Measurements from ENCODE around the gene ZBTB32.

The ZBTB32 gene

GRCh38 chr19:35751839-35752745 is 47.7 kb downstream of the ZBTB32 start:
- DNase-seq (ENCODE audit: low read depth in 2 of 2): no peak

- no peak for DNase-seq (ENCODE audit: low read depth in 2 of 2)
Measured at GRCh38 chr19:35752746-35753350, 48.5 kb downstream of the ZBTB32 start.

GRCh38 chr19:35753634-35754369 is 49.4 kb downstream of the ZBTB32 start:
- no peak for DNase-seq (ENCODE audit: low read depth in 2 of 2)

GRCh38 chr19:35754370-35755130 is 50.2 kb downstream of the ZBTB32 start:
- no peak for DNase-seq (ENCODE audit: low read depth in 2 of 2)

GRCh38 chr19:35755131-35755549 is 50.8 kb downstream of the ZBTB32 start:
- no peak for DNase-seq (ENCODE audit: low read depth in 2 of 2)

- DNase-seq (ENCODE audit: low read depth in 2 of 2): peak in 1 of 2 donors; percentile 25
Measured at GRCh38 chr19:35755550-35756376, 51.4 kb downstream of the ZBTB32 start.

GRCh38 chr19:35756377-35757230 is 52.2 kb downstream of the ZBTB32 start, which contains the start of gene HSPB6:
Gene HSPB6 (minus strand): TSS chr19:35757029. CDS start chr19:35757008, 21 bp downstream.
- no peak for DNase-seq (ENCODE audit: low read depth in 2 of 2)

- no peak for DNase-seq (ENCODE audit: low read depth in 2 of 2)
Measured at GRCh38 chr19:35757231-35757748, 52.9 kb downstream of the ZBTB32 start.

GRCh38 chr19:35757749-35758608 is 53.6 kb downstream of the ZBTB32 start, which contains the start of gene PROSER3:
Gene PROSER3 (plus strand): TSS chr19:35758176. CDS start chr19:35758216, 40 bp downstream.
- DNase-seq (ENCODE audit: low read depth in 2 of 2): peak; percentile 96 to 98

- no peak for DNase-seq (ENCODE audit: low read depth in 2 of 2)
Measured at GRCh38 chr19:35759697-35760096, 55.3 kb downstream of the ZBTB32 start.

- DNase-seq (ENCODE audit: low read depth in 2 of 2): no peak
Measured at GRCh38 chr19:35760711-35761349, 56.5 kb downstream of the ZBTB32 start.

- no peak for DNase-seq (ENCODE audit: low read depth in 2 of 2)
Measured at GRCh38 chr19:35764432-35765315, 60.3 kb downstream of the ZBTB32 start.

Data from activated CD8-positive, alpha-beta memory T cell treated with anti-CD3 and anti-CD28 coated beads for 4 hours (primary cell).